NB4 (cell line): ENCODE data around the gene SIRT5.

ENCODE experiments used
- CTCF ChIP-seq: IDR thresholded peaks from one replicate; pipeline ENCODE4 v1.5.1; 2012; ENCODE audit warnings: low read depth, low read length
- MYC ChIP-seq: IDR thresholded peaks from 2 replicates; pipeline ENCODE4 v1.6.1; 2011; ENCODE audit warnings: low read depth, low read length
- POLR2A ChIP-seq: IDR thresholded peaks from 2 replicates; pipeline ENCODE4 v1.6.1; 2011; ENCODE audit warnings: mild to moderate bottlenecking; ENCODE audit not compliant: insufficient read length; ENCODE audit errors: extremely low read depth
- TF ChIP-seq, protein P1 (sequence below): IDR thresholded peaks from 2 replicates; pipeline ENCODE4 v1.6.1; 2011; ENCODE audit warnings: low read depth, low read length

GRCh38 chr6:13568970-13569369 lies 5.4 kb upstream of the SIRT5 start:
- no peak for TF ChIP-seq POLR2A
- TF ChIP-seq CTCF = no peak
- TF ChIP-seq, protein P1, sequence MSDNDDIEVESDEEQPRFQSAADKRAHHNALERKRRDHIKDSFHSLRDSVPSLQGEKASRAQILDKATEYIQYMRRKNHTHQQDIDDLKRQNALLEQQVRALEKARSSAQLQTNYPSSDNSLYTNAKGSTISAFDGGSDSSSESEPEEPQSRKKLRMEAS = no peak
- no peak for TF ChIP-seq MYC
